ENCODE results near the gene KIAA1671. TPM values are rescaled to one million over a fixed set of nuclear protein-coding genes. Genes with fewer than 3 reads are reported as not detected.
"Not testable (repeated sequence)": the region's sequence is repeated elsewhere in the genome, so short reads cannot be mapped to it uniquely, and the experiment has no call there.

Gene KIAA1671
- total and polyA plus RNA-seq, 7 donors = 6.3 to 34.2 (median 10.2) TPM

DNA sequence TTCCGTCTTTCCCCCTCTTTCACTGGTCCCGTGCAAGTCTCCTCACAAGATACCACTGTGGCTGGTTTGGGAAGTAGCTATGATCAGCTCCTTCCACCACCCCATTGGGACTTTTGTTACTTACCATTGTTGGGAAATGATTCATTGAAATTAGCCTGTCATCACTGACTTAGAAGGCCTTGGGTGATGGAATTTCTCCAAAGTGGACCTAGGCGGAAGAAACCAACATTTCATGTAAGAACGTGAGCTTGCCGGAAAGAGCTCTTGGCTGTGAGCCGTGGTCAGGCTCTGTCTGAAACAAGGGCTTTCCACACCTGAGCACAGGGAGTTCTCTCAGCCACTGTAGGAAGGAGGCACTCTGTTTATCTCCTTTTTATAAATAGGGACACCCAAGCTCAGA lies 223.7 kb downstream of the KIAA1671 start:
- intact Hi-C loops (cut with DNase I) = no loop called here
- WGBS, 2 donors = 95 to 97% methylated on average over 6 of the region's 6 CpGs
- peaks cover 0 to 5% (median 0%) of the 10 kb centered on the region in 4 donors for H3K9me3 ChIP-seq

DNA sequence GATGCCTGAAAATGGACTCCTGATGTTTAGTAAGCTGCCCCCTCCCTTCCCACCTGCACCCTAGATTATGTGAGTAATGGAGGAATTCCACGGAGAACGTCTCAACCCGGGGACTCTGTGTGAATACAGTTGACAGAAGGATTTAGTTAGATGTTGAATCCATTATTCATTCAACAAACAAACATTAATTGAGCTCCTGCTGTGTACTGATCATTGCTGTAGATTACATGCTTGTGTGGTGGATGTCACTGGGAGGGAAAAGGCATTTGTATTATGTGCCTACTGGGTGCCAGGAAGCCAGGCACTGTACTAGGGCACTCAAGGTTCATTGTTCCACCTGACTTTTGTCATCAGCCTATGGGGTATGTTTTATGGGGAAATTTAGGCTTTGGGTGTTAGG lies 224.3 kb downstream of the KIAA1671 start:
- H3K4me1 ChIP-seq = no peaks in the 10 kb centered on the region
- intact Hi-C loops (cut with DNase I) = no loop called here
- no peak for DNase-seq
- H3K27ac ChIP-seq = no peak overlapping the region
- no peaks in the 10 kb centered on the region for H3K27me3 ChIP-seq
- TF ChIP-seq, protein P1, sequence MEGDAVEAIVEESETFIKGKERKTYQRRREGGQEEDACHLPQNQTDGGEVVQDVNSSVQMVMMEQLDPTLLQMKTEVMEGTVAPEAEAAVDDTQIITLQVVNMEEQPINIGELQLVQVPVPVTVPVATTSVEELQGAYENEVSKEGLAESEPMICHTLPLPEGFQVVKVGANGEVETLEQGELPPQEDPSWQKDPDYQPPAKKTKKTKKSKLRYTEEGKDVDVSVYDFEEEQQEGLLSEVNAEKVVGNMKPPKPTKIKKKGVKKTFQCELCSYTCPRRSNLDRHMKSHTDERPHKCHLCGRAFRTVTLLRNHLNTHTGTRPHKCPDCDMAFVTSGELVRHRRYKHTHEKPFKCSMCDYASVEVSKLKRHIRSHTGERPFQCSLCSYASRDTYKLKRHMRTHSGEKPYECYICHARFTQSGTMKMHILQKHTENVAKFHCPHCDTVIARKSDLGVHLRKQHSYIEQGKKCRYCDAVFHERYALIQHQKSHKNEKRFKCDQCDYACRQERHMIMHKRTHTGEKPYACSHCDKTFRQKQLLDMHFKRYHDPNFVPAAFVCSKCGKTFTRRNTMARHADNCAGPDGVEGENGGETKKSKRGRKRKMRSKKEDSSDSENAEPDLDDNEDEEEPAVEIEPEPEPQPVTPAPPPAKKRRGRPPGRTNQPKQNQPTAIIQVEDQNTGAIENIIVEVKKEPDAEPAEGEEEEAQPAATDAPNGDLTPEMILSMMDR (IDR thresholded peaks at IDR 0.05) = no peak
- no peak for TF ChIP-seq POLR2A (IDR thresholded peaks at IDR 0.05)
- TF ChIP-seq POLR2AphosphoS5 (IDR thresholded peaks at IDR 0.05) = no peak
- TF ChIP-seq EP300 (IDR thresholded peaks at IDR 0.05) = no peak
- H3K36me3 ChIP-seq = peaks cover 0 to 31% (median 4%) of the 10 kb centered on the region in 4 donors
- 89 to 90% methylated on average over 3 of the region's 3 CpGs for WGBS, 2 donors
- no peak overlapping the region for H3K4me3 ChIP-seq
- H3K9me3 ChIP-seq = peaks cover 0 to 5% (median 0%) of the 10 kb centered on the region in 4 donors

More for the DNA sequence above, 223.7 kb downstream of the KIAA1671 start:
- no peaks in the 10 kb centered on the region for H3K4me1 ChIP-seq
- H3K36me3 ChIP-seq = peaks cover 0 to 31% (median 4%) of the 10 kb centered on the region in 4 donors
- TF ChIP-seq POLR2A (IDR thresholded peaks at IDR 0.05) = no peak
- TF ChIP-seq POLR2AphosphoS5 (IDR thresholded peaks at IDR 0.05) = no peak
- TF ChIP-seq EP300 (IDR thresholded peaks at IDR 0.05) = no peak
- TF ChIP-seq, protein P1 (IDR thresholded peaks at IDR 0.05) = no peak
- H3K27me3 ChIP-seq = no peaks in the 10 kb centered on the region
- H3K27ac ChIP-seq = no peak overlapping the region
- H3K4me3 ChIP-seq = no peak overlapping the region
- no peak for DNase-seq

DNA sequence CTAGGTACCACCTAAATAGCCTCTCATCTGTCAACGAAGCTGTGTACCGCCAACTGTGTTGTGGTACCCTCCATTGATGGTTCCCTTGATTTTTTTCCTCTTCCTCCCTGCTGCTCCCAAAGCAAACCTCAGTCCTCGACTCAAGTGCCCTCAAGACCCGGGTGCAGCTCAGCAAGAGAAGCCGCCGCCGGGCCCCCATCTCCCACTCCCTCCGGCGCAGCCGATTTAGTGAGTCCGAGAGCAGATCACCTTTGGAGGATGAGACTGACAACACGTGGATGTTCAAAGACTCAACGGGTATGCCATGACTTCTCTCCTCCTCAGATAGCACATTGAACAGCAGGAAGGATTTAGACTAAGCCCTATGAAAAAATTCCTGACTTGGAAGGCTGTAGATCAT lies 224.7 kb downstream of the KIAA1671 start:
- WGBS, 2 donors = 93 to 94% methylated on average over 13 of the region's 13 CpGs
- Histone ChIP-seq H3K4me3 (no peak overlapping the region), H3K4me1 (no peaks in the 10 kb centered on the region), H3K27ac (no peak overlapping the region), H3K36me3 (peaks cover 0 to 31% (median 4%) of the 10 kb centered on the region in 4 donors), H3K9me3 (peaks cover 0 to 5% (median 0%) of the 10 kb centered on the region in 4 donors), H3K27me3 (no peaks in the 10 kb centered on the region)
- intact Hi-C loops (cut with DNase I) = no loop called here
- no peak for TF ChIP-seq POLR2AphosphoS5 (IDR thresholded peaks at IDR 0.05)
- TF ChIP-seq, protein P1 (IDR thresholded peaks at IDR 0.05) = no peak
- no peak for TF ChIP-seq EP300 (IDR thresholded peaks at IDR 0.05)
- TF ChIP-seq POLR2A (IDR thresholded peaks at IDR 0.05) = no peak
- DNase-seq = no peak

DNA sequence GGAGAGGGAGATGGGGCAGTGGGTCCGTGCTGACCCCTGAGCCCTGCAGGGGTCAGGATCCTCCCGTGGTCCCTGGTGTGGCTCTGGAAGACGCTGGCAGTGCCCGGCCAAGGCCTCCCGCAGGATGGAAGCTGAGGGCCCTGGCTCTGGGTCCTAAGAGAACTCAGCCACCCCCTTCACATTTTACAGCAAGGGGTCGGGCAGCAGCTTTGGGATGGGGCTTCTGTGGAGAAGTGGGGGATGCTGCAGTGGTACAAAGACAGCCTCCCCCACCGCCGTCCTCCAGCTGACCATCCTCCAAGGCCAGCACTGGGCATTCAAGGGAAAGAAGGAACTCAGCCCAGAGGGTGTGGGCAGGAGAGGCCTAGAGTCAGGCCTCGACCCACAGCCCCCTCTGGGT lies 225.4 kb downstream of the KIAA1671 start:
- no peak for DNase-seq
- intact Hi-C loops (cut with DNase I) = no loop called here
- TF ChIP-seq POLR2A (IDR thresholded peaks at IDR 0.05) (no peak), EP300 (IDR thresholded peaks at IDR 0.05) (no peak), POLR2AphosphoS5 (IDR thresholded peaks at IDR 0.05) (no peak)
- TF ChIP-seq, protein P1 (IDR thresholded peaks at IDR 0.05) = no peak
- H3K9me3 ChIP-seq = peaks cover 0 to 5% (median 0%) of the 10 kb centered on the region in 4 donors
- H3K4me3 ChIP-seq = no peak overlapping the region
- H3K4me1 ChIP-seq = no peaks in the 10 kb centered on the region
- no peak overlapping the region for H3K27ac ChIP-seq
- peaks cover 0 to 31% (median 4%) of the 10 kb centered on the region in 4 donors for H3K36me3 ChIP-seq
- WGBS, 2 donors = 94 to 95% methylated on average over 9 of the region's 9 CpGs
- no peaks in the 10 kb centered on the region for H3K27me3 ChIP-seq

DNA sequence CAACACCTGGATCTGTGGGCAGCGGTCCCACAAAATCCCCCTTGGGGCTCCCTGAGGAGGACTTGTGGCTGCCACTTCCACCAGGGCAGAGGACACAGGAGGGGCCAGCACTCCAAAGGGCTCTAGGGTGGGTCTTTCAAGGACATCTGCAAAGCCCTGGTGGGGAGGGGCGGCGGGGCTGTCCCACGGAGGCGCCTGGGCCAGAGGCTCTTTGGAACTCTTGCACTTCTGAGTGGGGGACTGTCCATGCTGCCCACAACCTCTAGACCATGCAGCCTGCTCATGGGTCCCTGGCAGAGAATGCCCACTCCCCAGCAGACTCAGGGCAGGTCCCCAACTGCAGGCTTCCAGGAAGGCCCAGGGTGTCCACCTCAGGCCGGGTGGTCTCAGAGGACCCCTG lies 225.8 kb downstream of the KIAA1671 start:
- H3K9me3 ChIP-seq; H3K27ac ChIP-seq; H3K27me3 ChIP-seq; H3K4me1 ChIP-seq; DNase-seq; intact Hi-C loops (cut with DNase I); H3K4me3 ChIP-seq: not testable (repeated sequence)
- WGBS, 2 donors = 88 to 89% methylated on average over 6 of the region's 6 CpGs
- peaks cover 0 to 31% (median 4%) of the 10 kb centered on the region in 4 donors for H3K36me3 ChIP-seq

DNA sequence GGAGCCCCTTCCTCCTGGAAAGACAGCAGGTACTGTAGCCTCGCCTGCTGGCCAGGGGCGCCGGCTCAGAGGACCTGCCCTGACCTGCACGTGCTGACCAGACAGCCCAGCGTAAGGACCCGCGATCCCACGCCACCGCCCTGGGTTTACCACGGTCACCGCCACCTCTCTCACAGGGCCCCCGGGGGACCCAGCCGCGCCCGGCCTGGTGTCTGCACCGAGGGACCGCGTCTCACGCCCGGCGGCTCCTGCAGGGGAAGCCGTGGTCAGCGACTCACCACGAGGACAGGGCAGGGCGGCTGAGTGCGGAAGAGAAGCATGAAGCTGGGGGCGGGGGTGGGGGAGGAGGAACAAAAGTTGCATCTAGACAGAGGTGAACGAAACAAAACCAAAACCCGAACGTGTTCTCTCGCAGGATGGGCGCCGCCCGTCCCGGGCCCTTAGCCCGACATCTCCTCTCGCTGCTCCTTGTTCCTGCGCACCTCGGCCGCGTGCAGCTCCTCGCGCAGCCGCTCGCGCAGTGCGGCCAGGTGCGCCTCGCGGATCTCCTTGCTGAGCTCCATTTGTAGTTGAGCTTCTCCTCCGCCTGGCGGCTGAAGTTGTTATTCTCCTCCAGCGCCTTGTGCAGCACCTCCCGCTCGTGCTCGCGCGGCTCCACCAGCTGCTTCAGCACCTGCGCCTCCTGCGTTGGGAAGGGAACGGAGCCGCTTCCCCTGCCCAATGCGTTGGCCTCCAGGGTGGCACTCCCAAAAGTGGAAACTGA lies 226.5 kb downstream of the KIAA1671 start:
- H3K9me3 ChIP-seq; H3K4me1 ChIP-seq; intact Hi-C loops (cut with DNase I); H3K4me3 ChIP-seq; H3K27me3 ChIP-seq; H3K27ac ChIP-seq; DNase-seq: not testable (repeated sequence)
- H3K36me3 ChIP-seq = peaks cover 0 to 31% (median 4%) of the 10 kb centered on the region in 4 donors
- WGBS, 2 donors = 81 to 93% methylated on average over 49 to 52 of the region's 63 CpGs
